ENCODE data around the gene PDZRN4. TPM values are rescaled to one million over a fixed set of nuclear protein-coding genes. Genes with fewer than 3 reads are reported as not detected.
"Not testable (repeated sequence)": the region's sequence is repeated elsewhere in the genome, so short reads cannot be mapped to it uniquely, and the experiment has no call there.

Gene PDZRN4
- total RNA-seq, 1 donor from 2014 or later: 1.5 TPM

DNA sequence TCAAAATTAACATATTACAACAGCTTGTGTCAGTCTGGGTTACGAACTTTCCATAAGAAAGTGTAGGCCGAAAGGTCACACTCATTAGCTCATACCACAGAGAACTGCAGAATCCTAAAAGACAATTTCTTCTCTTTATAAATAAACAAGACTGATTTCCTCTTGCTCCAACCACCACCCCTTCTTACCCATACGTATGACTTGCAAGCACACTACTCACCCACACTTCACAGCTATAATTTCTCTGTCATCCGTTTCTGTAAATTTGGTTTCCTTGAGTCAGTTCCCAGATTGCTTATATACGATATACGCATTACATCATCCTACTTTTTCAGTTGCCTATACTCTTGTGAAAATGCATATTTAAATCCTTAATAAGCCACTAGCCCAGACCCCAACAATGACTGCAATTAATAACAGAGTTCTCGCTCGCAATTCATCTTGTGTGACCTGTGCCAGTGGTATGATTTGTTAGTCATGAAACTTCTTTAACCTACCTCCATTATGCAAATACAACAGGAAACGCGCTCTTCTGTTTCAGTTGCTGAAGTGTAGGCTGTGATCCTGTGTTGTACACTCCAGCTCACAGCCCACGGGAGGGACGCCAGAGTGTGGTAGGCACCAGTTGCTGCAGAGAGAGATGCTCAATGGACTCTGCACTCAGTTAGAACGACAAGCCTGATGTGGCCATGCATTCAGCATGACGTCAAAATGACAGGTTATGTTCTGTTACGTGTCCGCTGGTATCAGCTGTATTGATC lies 417.6 kb downstream of the PDZRN4 start:
- no peak for TF ChIP-seq CTCF (IDR thresholded peaks at IDR 0.05; ENCODE audit: partially characterized antibody, unreplicated experiment)
- DNase-seq: no peak
- no peak overlapping the region for H3K4me3 Mint-ChIP-seq (ENCODE audit: unreplicated experiment)
- no peak overlapping the region for H3K27ac Mint-ChIP-seq (ENCODE audit: unreplicated experiment)
- no peaks in the 10 kb centered on the region for H3K27me3 Mint-ChIP-seq (ENCODE audit: unreplicated experiment)
- H3K36me3 Mint-ChIP-seq (ENCODE audit: unreplicated experiment): no peaks in the 10 kb centered on the region
- H3K4me1 Mint-ChIP-seq (ENCODE audit: low read depth, unreplicated experiment): no peaks in the 10 kb centered on the region
- H3K9me3 Mint-ChIP-seq (ENCODE audit: unreplicated experiment): peaks cover 3% of the 10 kb centered on the region

- Mint-ChIP-seq H3K27ac (ENCODE audit: unreplicated experiment) (no peak overlapping the region), H3K4me3 (ENCODE audit: unreplicated experiment) (no peak overlapping the region), H3K9me3 (ENCODE audit: unreplicated experiment) (no peaks in the 10 kb centered on the region), H3K27me3 (ENCODE audit: unreplicated experiment) (peaks cover 3% of the 10 kb centered on the region), H3K4me1 (ENCODE audit: low read depth, unreplicated experiment) (no peaks in the 10 kb centered on the region), H3K36me3 (ENCODE audit: unreplicated experiment) (peaks cover 5% of the 10 kb centered on the region)
- TF ChIP-seq CTCF (IDR thresholded peaks at IDR 0.05; ENCODE audit: partially characterized antibody, unreplicated experiment): no peak
- no peak for DNase-seq
These were observed 418.6 kb downstream of the PDZRN4 start for GRCh38 chr12:41606468-41607445.

- Mint-ChIP-seq H3K4me3 (ENCODE audit: unreplicated experiment) (no peak overlapping the region), H3K36me3 (ENCODE audit: unreplicated experiment) (peaks cover 14% of the 10 kb centered on the region), H3K9me3 (ENCODE audit: unreplicated experiment) (no peaks in the 10 kb centered on the region), H3K27ac (ENCODE audit: unreplicated experiment) (no peak overlapping the region), H3K4me1 (ENCODE audit: low read depth, unreplicated experiment) (no peaks in the 10 kb centered on the region), H3K27me3 (ENCODE audit: unreplicated experiment) (peaks cover 3% of the 10 kb centered on the region)
- TF ChIP-seq CTCF (IDR thresholded peaks at IDR 0.05; ENCODE audit: partially characterized antibody, unreplicated experiment): no peak
- DNase-seq: no peak
These were observed 424.9 kb downstream of the PDZRN4 start for GRCh38 chr12:41612892-41613557.

DNA sequence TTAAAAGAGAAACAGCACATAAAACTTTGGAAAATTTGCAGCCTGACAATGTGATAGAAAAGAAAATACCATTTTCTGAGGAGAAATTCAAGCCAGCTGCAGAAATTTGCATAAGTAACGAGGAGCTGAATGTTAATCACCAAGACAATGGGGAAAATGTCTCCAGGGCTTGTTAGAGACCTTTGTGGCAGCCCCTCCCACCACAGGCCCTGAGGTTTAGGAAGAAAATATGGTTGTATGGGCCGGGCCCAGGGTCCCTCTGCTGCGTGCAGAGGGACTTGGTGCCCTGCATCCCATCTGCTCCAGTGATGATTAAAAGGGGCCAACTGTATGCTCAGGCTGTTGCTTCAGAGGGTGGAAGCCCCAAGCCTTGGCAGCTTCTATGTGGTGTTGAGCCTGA lies 427.1 kb downstream of the PDZRN4 start:
- not testable (repeated sequence) for H3K4me3 Mint-ChIP-seq (ENCODE audit: unreplicated experiment); H3K4me1 Mint-ChIP-seq (ENCODE audit: low read depth, unreplicated experiment); H3K27me3 Mint-ChIP-seq (ENCODE audit: unreplicated experiment); H3K27ac Mint-ChIP-seq (ENCODE audit: unreplicated experiment); DNase-seq; H3K9me3 Mint-ChIP-seq (ENCODE audit: unreplicated experiment)
- peaks cover 14% of the 10 kb centered on the region for H3K36me3 Mint-ChIP-seq (ENCODE audit: unreplicated experiment)

DNA sequence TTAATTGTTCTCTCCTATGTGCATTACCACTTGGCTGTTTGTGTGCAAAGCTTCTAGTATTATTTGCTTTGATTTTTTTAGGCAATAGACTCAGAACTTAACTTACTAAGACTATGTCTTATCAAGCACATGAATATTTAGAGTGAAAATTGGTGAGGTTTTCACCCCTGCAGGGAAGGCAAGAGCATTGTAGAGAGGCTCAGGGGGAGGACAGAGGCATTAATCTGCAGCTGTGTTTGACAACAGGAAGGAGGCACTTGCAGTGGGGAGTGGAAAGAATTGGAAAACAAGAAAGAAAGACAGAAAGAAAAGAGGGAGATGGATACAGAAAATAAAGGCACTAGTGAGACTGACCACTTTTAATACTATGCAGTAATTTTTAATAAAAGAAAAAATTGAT lies 431.6 kb downstream of the PDZRN4 start:
- Mint-ChIP-seq H3K4me3 (ENCODE audit: unreplicated experiment) (no peak overlapping the region), H3K9me3 (ENCODE audit: unreplicated experiment) (no peaks in the 10 kb centered on the region), H3K27me3 (ENCODE audit: unreplicated experiment) (no peaks in the 10 kb centered on the region), H3K27ac (ENCODE audit: unreplicated experiment) (no peak overlapping the region), H3K4me1 (ENCODE audit: low read depth, unreplicated experiment) (peaks cover 3% of the 10 kb centered on the region), H3K36me3 (ENCODE audit: unreplicated experiment) (peaks cover 5% of the 10 kb centered on the region)
- DNase-seq: no peak
- no peak for TF ChIP-seq CTCF (IDR thresholded peaks at IDR 0.05; ENCODE audit: partially characterized antibody, unreplicated experiment)
